GM12891 (cell line): Measurements from ENCODE around the gene HBZ.

Source experiments
- POLR2A ChIP-seq: IDR thresholded peaks from 2 replicates; pipeline ENCODE4 v1.6.1; 2011; ENCODE audit warnings: low read depth, low read length, control low read depth
- POLR2AphosphoS5 ChIP-seq: IDR thresholded peaks from 2 replicates; pipeline ENCODE4 v1.6.1; 2011; ENCODE audit warnings: low read depth, low read length, control low read depth

DNA sequence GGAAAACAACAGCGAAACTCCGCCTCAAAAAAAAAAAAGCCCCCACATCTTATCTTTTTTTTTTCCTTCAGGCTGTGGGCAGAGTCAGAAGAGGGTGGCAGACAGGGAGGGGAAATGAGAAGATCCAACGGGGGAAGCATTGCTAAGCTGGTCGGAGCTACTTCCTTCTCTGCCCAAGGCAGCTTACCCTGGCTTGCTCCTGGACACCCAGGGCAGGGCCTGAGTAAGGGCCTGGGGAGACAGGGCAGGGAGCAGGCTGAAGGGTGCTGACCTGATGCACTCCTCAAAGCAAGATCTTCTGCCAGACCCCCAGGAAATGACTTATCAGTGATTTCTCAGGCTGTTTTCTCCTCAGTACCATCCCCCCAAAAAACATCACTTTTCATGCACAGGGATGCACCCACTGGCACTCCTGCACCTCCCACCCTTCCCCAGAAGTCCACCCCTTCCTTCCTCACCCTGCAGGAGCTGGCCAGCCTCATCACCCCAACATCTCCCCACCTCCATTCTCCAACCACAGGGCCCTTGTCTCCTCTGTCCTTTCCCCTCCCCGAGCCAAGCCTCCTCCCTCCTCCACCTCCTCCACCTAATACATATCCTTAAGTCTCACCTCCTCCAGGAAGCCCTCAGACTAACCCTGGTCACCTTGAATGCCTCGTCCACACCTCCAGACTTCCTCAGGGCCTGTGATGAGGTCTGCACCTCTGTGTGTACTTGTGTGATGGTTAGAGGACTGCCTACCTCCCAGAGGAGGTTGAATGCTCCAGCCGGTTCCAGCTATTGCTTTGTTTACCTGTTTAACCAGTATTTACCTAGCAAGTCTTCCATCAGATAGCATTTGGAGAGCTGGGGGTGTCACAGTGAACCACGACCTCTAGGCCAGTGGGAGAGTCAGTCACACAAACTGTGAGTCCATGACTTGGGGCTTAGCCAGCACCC, 22.8 kb downstream of the HBZ start:
- TF ChIP-seq POLR2A (no peak), POLR2AphosphoS5 (no peak)
